ENCODE measurements around the gene DSPP. TPM values are rescaled to one million over a fixed set of nuclear protein-coding genes. Genes with fewer than 3 reads are reported as not detected.

Gene DSPP
- total RNA-seq, 1 donor from 2014 or later = not detected

DNA sequence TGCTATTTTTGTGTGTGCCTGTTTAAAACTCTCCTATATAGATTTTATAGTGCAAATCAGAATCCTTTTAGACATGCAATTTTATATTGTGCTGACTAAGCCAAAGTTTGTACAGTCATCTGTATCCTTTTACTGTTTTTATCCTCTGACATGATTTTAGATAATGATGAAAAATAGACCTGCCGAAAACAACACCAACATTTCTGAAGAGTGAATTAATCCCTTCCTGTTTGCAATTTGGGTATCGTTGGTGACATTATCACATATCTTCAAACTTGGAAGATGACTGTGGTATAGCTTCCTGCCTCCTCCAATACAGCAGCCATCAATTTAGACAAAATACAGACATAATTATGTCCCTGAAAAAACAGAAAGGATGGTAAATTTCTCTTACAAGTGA, 28.9 kb upstream of the DSPP start:
- FAIRE-seq = no peak

DNA sequence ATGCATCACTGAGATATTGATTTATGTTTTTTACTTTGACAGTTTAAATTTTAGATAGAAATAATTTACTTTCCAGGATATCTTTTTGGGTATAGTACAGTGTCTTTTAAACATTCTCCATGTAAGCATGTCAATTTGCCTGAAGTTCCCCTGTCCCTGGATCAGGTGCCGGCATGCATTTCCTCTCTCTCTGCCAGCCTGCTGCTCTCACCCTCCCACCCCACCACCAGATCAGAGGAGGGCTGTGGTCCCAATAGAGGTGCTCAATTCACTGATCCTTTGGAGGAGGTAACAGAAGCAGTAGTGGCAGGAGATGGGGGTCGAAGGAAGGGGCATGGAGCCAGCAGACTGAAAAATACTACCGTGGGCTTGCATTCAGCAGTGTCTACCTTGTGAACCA, 28.3 kb upstream of the DSPP start:
- no peak overlapping the region for H3K27ac Mint-ChIP-seq (ENCODE audit: unreplicated experiment)
- H3K4me1 ChIP-seq (ENCODE audit: insufficient read depth, low read length) = no peaks in the 10 kb centered on the region
- no peak for DNase-seq (ENCODE audit: low read depth)
- H3K4me3 Mint-ChIP-seq (ENCODE audit: unreplicated experiment) = no peak overlapping the region
- no peaks in the 10 kb centered on the region for H3K36me3 ChIP-seq (ENCODE audit: insufficient read depth, low read length)
- no peaks in the 10 kb centered on the region for H3K36me3 Mint-ChIP-seq (ENCODE audit: low read depth, unreplicated experiment)
- no peaks in the 10 kb centered on the region for H3K4me1 Mint-ChIP-seq (ENCODE audit: low read depth, unreplicated experiment)
- H3K79me2 ChIP-seq (ENCODE audit: insufficient read depth, low read length) = no peaks in the 10 kb centered on the region
- H3K9ac ChIP-seq (ENCODE audit: low read length) = no peak overlapping the region
- H3K27ac ChIP-seq (ENCODE audit: low read depth, low read length) = no peak overlapping the region
- TF ChIP-seq, protein P1, sequence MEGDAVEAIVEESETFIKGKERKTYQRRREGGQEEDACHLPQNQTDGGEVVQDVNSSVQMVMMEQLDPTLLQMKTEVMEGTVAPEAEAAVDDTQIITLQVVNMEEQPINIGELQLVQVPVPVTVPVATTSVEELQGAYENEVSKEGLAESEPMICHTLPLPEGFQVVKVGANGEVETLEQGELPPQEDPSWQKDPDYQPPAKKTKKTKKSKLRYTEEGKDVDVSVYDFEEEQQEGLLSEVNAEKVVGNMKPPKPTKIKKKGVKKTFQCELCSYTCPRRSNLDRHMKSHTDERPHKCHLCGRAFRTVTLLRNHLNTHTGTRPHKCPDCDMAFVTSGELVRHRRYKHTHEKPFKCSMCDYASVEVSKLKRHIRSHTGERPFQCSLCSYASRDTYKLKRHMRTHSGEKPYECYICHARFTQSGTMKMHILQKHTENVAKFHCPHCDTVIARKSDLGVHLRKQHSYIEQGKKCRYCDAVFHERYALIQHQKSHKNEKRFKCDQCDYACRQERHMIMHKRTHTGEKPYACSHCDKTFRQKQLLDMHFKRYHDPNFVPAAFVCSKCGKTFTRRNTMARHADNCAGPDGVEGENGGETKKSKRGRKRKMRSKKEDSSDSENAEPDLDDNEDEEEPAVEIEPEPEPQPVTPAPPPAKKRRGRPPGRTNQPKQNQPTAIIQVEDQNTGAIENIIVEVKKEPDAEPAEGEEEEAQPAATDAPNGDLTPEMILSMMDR (IDR thresholded peaks at IDR 0.05; ENCODE audit: insufficient read depth, low read depth, low read length) = no peak
- TF ChIP-seq EZH2 (IDR thresholded peaks at IDR 0.05; ENCODE audit: insufficient read depth, low read length) = no peak
- H4K20me1 ChIP-seq (ENCODE audit: insufficient read depth, low read length) = no peaks in the 10 kb centered on the region
- no peak overlapping the region for H2AFZ ChIP-seq (ENCODE audit: low read depth, low read length)
- H3K9me3 ChIP-seq (ENCODE audit: insufficient read depth, low read depth, low read length) = no peaks in the 10 kb centered on the region
- H3K27me3 ChIP-seq (ENCODE audit: insufficient read depth, low read length) = no peaks in the 10 kb centered on the region
- no peaks in the 10 kb centered on the region for H3K9me3 Mint-ChIP-seq (ENCODE audit: unreplicated experiment)
- no peak for FAIRE-seq
- H3K4me2 ChIP-seq (ENCODE audit: low read length) = no peak overlapping the region
- H3K4me3 ChIP-seq (ENCODE audit: insufficient read depth, low read depth, low read length) = no peak overlapping the region
- no peaks in the 10 kb centered on the region for H3K27me3 Mint-ChIP-seq (ENCODE audit: low read depth, unreplicated experiment)

More for the DNA sequence above, 28.9 kb upstream of the DSPP start:
- H3K9me3 Mint-ChIP-seq (ENCODE audit: unreplicated experiment) = no peaks in the 10 kb centered on the region
- no peak for DNase-seq (ENCODE audit: low read depth)
- no peaks in the 10 kb centered on the region for H3K27me3 ChIP-seq (ENCODE audit: insufficient read depth, low read length)
- H3K79me2 ChIP-seq (ENCODE audit: insufficient read depth, low read length) = no peaks in the 10 kb centered on the region
- no peaks in the 10 kb centered on the region for H4K20me1 ChIP-seq (ENCODE audit: insufficient read depth, low read length)
- no peak overlapping the region for H3K4me2 ChIP-seq (ENCODE audit: low read length)
- no peaks in the 10 kb centered on the region for H3K36me3 ChIP-seq (ENCODE audit: insufficient read depth, low read length)
- H3K36me3 Mint-ChIP-seq (ENCODE audit: low read depth, unreplicated experiment) = no peaks in the 10 kb centered on the region
- H3K27ac Mint-ChIP-seq (ENCODE audit: unreplicated experiment) = no peak overlapping the region
- H2AFZ ChIP-seq (ENCODE audit: low read depth, low read length) = no peak overlapping the region
- H3K27me3 Mint-ChIP-seq (ENCODE audit: low read depth, unreplicated experiment) = no peaks in the 10 kb centered on the region
- no peak overlapping the region for H3K4me3 ChIP-seq (ENCODE audit: insufficient read depth, low read depth, low read length)
- no peak for TF ChIP-seq EZH2 (IDR thresholded peaks at IDR 0.05; ENCODE audit: insufficient read depth, low read length)
- TF ChIP-seq, protein P1 (IDR thresholded peaks at IDR 0.05; ENCODE audit: insufficient read depth, low read depth, low read length) = no peak
- H3K27ac ChIP-seq (ENCODE audit: low read depth, low read length) = no peak overlapping the region
- H3K4me1 Mint-ChIP-seq (ENCODE audit: low read depth, unreplicated experiment) = no peaks in the 10 kb centered on the region
- no peak overlapping the region for H3K9ac ChIP-seq (ENCODE audit: low read length)
- no peaks in the 10 kb centered on the region for H3K9me3 ChIP-seq (ENCODE audit: insufficient read depth, low read depth, low read length)
- H3K4me1 ChIP-seq (ENCODE audit: insufficient read depth, low read length) = no peaks in the 10 kb centered on the region
- no peak overlapping the region for H3K4me3 Mint-ChIP-seq (ENCODE audit: unreplicated experiment)

DNA sequence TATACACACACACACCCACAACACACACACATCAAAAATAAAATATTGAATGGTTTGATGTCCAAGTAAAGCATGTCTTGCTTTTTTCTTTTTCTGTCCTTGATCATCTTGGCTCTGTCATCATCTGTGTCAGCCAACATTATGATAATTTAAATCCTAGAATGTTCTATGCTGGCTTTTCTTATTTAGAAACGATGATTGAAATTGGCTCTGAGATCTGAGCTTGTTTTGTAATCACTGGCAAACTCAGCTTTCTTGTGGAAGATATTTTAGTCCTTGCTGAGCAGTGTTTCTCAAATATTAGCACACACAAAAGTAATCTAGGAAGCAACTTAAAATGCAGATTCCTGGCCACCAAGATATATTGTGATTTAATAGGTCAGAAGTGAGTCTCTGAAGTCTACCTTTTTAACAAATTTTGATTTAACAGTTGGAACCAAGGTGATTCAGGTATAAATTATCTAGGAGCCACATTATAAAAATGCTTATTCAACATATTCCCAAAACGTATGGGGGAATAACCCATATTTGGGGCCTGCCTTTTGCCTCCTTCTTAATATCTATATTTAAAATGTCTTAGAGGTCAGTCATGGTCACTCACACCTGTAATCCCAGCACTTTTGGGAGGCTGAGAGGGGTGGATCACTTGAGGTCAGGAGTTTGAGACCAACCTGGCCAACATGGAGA, 24.0 kb upstream of the DSPP start:
- H4K20me1 ChIP-seq (ENCODE audit: insufficient read depth, low read length) = no peaks in the 10 kb centered on the region
- Mint-ChIP-seq H3K27me3 (ENCODE audit: low read depth, unreplicated experiment) (no peaks in the 10 kb centered on the region), H3K9me3 (ENCODE audit: unreplicated experiment) (no peaks in the 10 kb centered on the region), H3K36me3 (ENCODE audit: low read depth, unreplicated experiment) (no peaks in the 10 kb centered on the region), H3K27ac (ENCODE audit: unreplicated experiment) (peak overlapping the region; percentile 41), H3K4me1 (ENCODE audit: low read depth, unreplicated experiment) (peaks cover 8% of the 10 kb centered on the region), H3K4me3 (ENCODE audit: unreplicated experiment) (no peak overlapping the region)
- TF ChIP-seq, protein P1 (IDR thresholded peaks at IDR 0.05; ENCODE audit: insufficient read depth, low read depth, low read length) = no peak
- no peak for TF ChIP-seq EZH2 (IDR thresholded peaks at IDR 0.05; ENCODE audit: insufficient read depth, low read length)
- H3K4me2 ChIP-seq (ENCODE audit: low read length) = no peak overlapping the region
- no peak for DNase-seq (ENCODE audit: low read depth)
- no peaks in the 10 kb centered on the region for H3K36me3 ChIP-seq (ENCODE audit: insufficient read depth, low read length)
- no peaks in the 10 kb centered on the region for H3K79me2 ChIP-seq (ENCODE audit: insufficient read depth, low read length)
- no peak for FAIRE-seq
- H3K27ac ChIP-seq (ENCODE audit: low read depth, low read length) = no peak overlapping the region
- H3K27me3 ChIP-seq (ENCODE audit: insufficient read depth, low read length) = no peaks in the 10 kb centered on the region
- no peak overlapping the region for H2AFZ ChIP-seq (ENCODE audit: low read depth, low read length)
- peaks cover 4% of the 10 kb centered on the region for H3K4me1 ChIP-seq (ENCODE audit: insufficient read depth, low read length)
- no peak overlapping the region for H3K9ac ChIP-seq (ENCODE audit: low read length)
- H3K4me3 ChIP-seq (ENCODE audit: insufficient read depth, low read depth, low read length) = no peak overlapping the region
- no peaks in the 10 kb centered on the region for H3K9me3 ChIP-seq (ENCODE audit: insufficient read depth, low read depth, low read length)
